Upper lobe of right lung (tissue), 1 donor: ENCODE results near the gene JUP. TPM values are rescaled to one million over a fixed set of nuclear protein-coding genes. Genes with fewer than 3 reads are reported as not detected.

Experiments used
- ATAC-seq: fragments of 200-7000 bp; cut with Tn5 transposase; one replicate; pipeline ENCODE4 v1.9.1; 2020; ENCODE audit warnings: mild to moderate bottlenecking, moderate library complexity
- DNase-seq: peaks from one replicate; pipeline ENCODE4 v3.0.0-alpha.2; 2020
- H3K27ac ChIP-seq: fragments of 200-600 bp; one replicate; pipeline ENCODE4 v1.8.0; 2022
- H3K27me3 ChIP-seq: fragments of 200-600 bp; one replicate; pipeline ENCODE4 v1.8.0; 2022; ENCODE audit warnings: mild to moderate bottlenecking
- H3K36me3 ChIP-seq: fragments of 200-600 bp; one replicate; pipeline ENCODE4 v1.8.0; 2022
- H3K4me1 ChIP-seq: fragments of 200-600 bp; one replicate; pipeline ENCODE4 v1.8.0; 2022
- H3K4me3 ChIP-seq: fragments of 200-600 bp; one replicate; pipeline ENCODE4 v1.8.0; 2022; ENCODE audit warnings: mild to moderate bottlenecking
- H3K9me3 ChIP-seq: fragments of 200-600 bp; one replicate; pipeline ENCODE4 v1.8.0; 2022
- intact Hi-C: fragments of 100-400 bp; cut with DNase I; formaldehyde crosslinking; loops from one replicate; pipeline ENCODE4 v1.11.0; 2022
- total RNA-seq: library from RNA; stranded (reverse); fragmentation: NEBNext Ultra II Directional; extraction: Animal tissue kit (Norgen Biotek cat#: 25700); gene quantifications from one replicate; pipeline ENCODE4 v1.2.1, GENCODE V29; 2021
- TF ChIP-seq, protein P1 (sequence below): fragments of 200-600 bp; IDR thresholded peaks from one replicate; pipeline ENCODE4 v1.8.0; 2022; ENCODE audit warnings: antibody characterized with exemption
- donor health status: DM: no; HTN: yes; CAD: no; lungs with severe emphysema.

The JUP gene
- total RNA-seq, 1 donor from 2014 or later = 109 TPM

DNA sequence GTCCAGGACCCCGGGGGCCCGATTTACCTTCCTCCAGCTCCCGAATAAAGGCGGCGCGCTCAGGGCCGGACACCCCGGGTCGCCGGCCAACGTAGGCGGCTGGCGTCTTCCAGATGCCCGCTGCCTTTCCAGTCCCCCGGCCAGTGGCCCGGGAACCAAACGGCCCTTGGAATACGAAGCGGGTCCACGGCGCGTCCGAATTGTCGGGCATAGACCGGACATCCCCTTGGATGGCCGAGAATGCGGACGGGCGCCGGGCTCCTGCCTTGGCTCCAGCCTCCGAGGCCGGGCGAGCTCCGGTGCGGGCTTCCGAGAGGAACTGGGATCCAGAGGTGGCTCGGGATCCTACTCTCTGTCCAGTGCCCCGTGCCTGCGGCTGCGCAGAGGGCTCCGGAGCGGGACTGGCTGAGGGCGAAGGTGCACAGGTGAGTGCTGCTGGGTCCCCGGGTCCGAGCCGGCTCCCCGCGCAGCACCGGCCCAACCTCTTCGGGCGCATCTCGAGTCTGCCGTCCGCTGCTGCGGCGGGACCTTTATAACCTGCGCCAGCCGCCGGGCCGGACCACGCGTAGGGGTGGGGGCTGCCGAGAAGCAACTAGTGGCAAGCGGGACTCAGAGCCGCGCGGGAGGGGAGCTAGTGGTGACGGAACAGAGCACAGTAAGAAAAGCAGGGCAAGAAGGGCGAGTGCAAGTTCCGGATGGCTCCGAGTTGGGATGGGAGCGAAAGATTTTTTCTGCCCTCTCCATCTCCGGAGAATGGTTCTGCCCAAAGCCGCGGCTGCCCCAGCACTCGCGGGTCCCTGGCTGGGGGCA is 52.2 kb downstream of the JUP start, which contains the start of gene HAP1:
Gene HAP1, minus strand, starts transcription at position 505 of the 810 bp plus-strand sequence. Its CDS starts 9 bp downstream, at position 496.
- H3K4me3 ChIP-seq = peak within 1 kb of the TSS; percentile 45
- TF ChIP-seq, protein P1, sequence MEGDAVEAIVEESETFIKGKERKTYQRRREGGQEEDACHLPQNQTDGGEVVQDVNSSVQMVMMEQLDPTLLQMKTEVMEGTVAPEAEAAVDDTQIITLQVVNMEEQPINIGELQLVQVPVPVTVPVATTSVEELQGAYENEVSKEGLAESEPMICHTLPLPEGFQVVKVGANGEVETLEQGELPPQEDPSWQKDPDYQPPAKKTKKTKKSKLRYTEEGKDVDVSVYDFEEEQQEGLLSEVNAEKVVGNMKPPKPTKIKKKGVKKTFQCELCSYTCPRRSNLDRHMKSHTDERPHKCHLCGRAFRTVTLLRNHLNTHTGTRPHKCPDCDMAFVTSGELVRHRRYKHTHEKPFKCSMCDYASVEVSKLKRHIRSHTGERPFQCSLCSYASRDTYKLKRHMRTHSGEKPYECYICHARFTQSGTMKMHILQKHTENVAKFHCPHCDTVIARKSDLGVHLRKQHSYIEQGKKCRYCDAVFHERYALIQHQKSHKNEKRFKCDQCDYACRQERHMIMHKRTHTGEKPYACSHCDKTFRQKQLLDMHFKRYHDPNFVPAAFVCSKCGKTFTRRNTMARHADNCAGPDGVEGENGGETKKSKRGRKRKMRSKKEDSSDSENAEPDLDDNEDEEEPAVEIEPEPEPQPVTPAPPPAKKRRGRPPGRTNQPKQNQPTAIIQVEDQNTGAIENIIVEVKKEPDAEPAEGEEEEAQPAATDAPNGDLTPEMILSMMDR = no peak
- H3K27ac ChIP-seq = no peak within 1 kb of the TSS
- intact Hi-C loops = no loop called here
- H3K4me1 ChIP-seq = peaks cover 19% of the 10 kb centered on the region
- DNase-seq (peak; percentile 73), ATAC-seq (peak; percentile 10)
- H3K36me3 ChIP-seq = no peaks in the 10 kb centered on the region
- peaks cover 43% of the 10 kb centered on the region for H3K27me3 ChIP-seq
- no peaks in the 10 kb centered on the region for H3K9me3 ChIP-seq

DNA sequence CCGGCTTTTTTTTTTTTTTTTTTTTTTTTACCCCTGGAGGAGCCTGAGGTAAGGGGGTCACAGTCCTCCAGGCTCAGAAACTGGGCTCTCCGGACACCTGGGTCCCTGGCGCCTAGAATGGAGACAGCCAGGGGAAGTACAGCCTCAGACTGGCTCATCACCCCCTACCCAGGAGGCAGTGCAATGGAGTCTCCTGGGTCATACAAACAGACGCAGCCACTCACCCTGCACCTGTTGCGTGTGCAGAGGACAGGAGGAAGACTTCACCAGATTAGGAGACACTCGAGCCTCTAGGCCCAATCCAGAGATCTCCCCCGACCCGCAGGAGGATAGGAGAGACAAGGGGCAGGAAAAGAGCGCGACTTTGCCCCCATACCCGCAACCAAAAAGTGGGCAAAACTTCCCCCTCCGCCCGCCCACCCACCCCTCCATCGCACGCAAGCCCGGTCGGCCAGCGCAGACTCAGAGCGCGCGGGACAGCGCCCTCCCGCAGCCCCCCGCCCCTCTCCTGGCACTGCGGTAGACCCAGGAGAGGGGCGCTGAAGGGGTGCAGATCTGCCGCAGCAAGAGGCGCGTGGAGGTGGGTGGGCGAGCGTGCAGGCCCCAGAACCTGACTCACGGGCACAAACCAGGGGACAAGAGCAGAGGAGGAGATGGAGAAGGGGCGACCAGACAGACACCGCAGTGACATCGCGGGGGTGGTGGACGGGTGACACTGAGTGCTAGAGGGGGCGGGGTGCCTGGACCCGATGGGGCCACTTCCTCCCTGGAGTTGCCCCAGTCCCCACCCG is 53.0 kb downstream of the JUP start:
- H3K4me1 ChIP-seq = peaks cover 19% of the 10 kb centered on the region
- intact Hi-C loops = no loop called here
- peak overlapping the region; percentile 45 for H3K4me3 ChIP-seq
- H3K27ac ChIP-seq = no peak overlapping the region
- H3K36me3 ChIP-seq = no peaks in the 10 kb centered on the region
- ATAC-seq (no peak), DNase-seq (no peak)
- peaks cover 43% of the 10 kb centered on the region for H3K27me3 ChIP-seq
- TF ChIP-seq, protein P1 = no peak
- no peaks in the 10 kb centered on the region for H3K9me3 ChIP-seq

DNA sequence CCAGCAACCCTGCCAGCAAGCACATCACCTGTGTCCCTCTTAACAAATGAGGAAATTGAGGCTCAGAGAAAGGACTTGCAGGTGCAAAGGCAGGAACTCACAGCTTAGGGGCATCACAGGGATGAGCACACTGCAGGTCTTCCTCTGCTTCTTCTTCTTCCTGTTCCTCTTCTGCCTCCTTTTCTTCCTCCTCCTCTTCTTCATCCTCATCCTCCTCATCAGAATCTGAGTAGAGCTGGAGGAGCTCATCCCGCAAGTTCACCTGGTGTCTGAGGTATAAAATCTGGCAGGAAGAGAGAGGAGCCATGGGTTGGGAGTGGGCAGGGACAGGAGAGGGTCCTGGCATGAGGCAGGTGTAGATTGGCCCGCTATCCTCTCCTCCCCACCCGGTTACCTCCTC is 54.7 kb downstream of the JUP start:
- Histone ChIP-seq H3K9me3 (no peaks in the 10 kb centered on the region), H3K27ac (no peak overlapping the region), H3K4me1 (peaks cover 16% of the 10 kb centered on the region), H3K36me3 (no peaks in the 10 kb centered on the region), H3K4me3 (no peak overlapping the region), H3K27me3 (peaks cover 43% of the 10 kb centered on the region)
- TF ChIP-seq, protein P1 = no peak
- DNase-seq (no peak), ATAC-seq (no peak)
- intact Hi-C loops = no loop called here

DNA sequence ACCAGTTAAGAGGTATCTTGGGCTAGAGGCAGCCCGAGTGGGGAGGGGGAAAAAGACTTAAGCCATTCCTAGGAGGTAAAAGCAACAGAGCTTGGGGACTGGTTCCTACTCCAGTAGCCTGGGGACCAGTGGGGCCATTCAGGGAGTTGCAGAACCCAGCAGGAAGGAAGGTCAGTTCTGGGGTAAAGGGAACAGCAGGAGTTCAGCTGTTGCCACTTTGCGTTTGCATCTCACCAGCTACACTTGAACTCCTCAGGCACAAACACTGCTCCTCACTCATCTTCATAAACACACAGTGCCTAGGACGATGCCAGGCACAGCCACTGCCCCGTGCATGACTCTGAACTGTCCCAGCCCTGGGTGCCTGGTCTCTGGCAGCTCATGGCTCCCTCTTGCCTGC is 56.0 kb downstream of the JUP start:
- intact Hi-C loops = no loop called here
- H3K27ac ChIP-seq = no peak overlapping the region
- H3K27me3 ChIP-seq = peaks cover 31% of the 10 kb centered on the region
- no peaks in the 10 kb centered on the region for H3K36me3 ChIP-seq
- no peaks in the 10 kb centered on the region for H3K9me3 ChIP-seq
- TF ChIP-seq, protein P1 = no peak
- H3K4me1 ChIP-seq = peaks cover 16% of the 10 kb centered on the region
- ATAC-seq (no peak), DNase-seq (no peak)
- no peak overlapping the region for H3K4me3 ChIP-seq

DNA sequence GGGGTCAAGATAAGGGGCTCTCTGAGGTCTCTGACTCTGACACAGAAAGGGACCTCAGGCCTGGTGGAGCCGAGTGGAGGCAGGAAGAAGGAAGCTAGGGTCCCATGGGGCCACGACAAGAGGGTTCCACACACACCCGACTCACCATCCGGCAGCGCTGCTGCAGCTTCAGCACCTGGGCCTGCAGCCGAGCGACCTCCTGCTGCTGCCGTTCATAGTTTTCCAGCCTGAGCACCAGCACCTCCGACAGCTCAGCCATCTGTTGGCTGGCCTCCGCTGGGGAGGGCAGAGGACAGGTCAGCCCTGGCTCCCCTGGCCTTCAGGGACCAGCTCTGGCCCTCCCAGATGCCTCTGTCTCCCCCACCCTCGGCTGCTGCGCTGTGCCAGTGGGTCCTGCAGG is 58.5 kb downstream of the JUP start:
- H3K36me3 ChIP-seq = no peaks in the 10 kb centered on the region
- TF ChIP-seq, protein P1 = no peak

More for the DNA sequence above, 58.5 kb downstream of the JUP start:
- intact Hi-C loops = no loop called here
- Histone ChIP-seq H3K9me3 (no peaks in the 10 kb centered on the region), H3K27ac (no peak overlapping the region), H3K27me3 (peaks cover 8% of the 10 kb centered on the region), H3K4me1 (no peaks in the 10 kb centered on the region), H3K4me3 (no peak overlapping the region)
- ATAC-seq (no peak), DNase-seq (no peak)
